Femur (tissue), 1 donor: ENCODE results near the gene GBA2.

Experiments
- DNase-seq: peaks from one replicate; pipeline ENCODE4 v3.0.0-alpha.2; 2017

The GBA2 gene

GRCh38 chr9:35763803-35764202 lies 14.8 kb upstream of the GBA2 start:
- DNase-seq, result no peak

- no peak for DNase-seq
These were observed 14.2 kb upstream of the GBA2 start for GRCh38 chr9:35763181-35763580.

- peak; percentile 68 for DNase-seq
These were observed 11.6 kb upstream of the GBA2 start for GRCh38 chr9:35760651-35761050.

- DNase-seq, result no peak
These were observed 10.8 kb upstream of the GBA2 start for GRCh38 chr9:35759795-35760194.

- DNase-seq, result no peak
These were observed 9.5 kb upstream of the GBA2 start for GRCh38 chr9:35758475-35759050.

GRCh38 chr9:35757892-35758275 lies 8.9 kb upstream of the GBA2 start:
- no peak for DNase-seq

GRCh38 chr9:35757226-35757891 lies 8.3 kb upstream of the GBA2 start:
- peak; percentile 63 for DNase-seq

GRCh38 chr9:35756275-35757225 lies 7.5 kb upstream of the GBA2 start:
- peak; percentile 79 for DNase-seq

GRCh38 chr9:35755071-35755470 lies 6.0 kb upstream of the GBA2 start:
- DNase-seq, result no peak

- DNase-seq, result no peak
These were observed 5.2 kb upstream of the GBA2 start, which contains the start of gene MSMP for GRCh38 chr9:35754264-35754663. Gene MSMP (minus strand): TSS chr9:35754276. CDS start chr9:35754129, 147 bp downstream.

- DNase-seq, result no peak
These were observed 4.4 kb upstream of the GBA2 start for GRCh38 chr9:35753466-35753865.

GRCh38 chr9:35750256-35750531 lies 1.2 kb upstream of the GBA2 start:
- no peak for DNase-seq

GRCh38 chr9:35749515-35750255 lies 657 bp upstream of the GBA2 start:
- no peak for DNase-seq

- no peak for DNase-seq
These were observed 678 bp downstream of the GBA2 start for GRCh38 chr9:35748242-35748857.

GRCh38 chr9:35746583-35746982 lies 2.4 kb downstream of the GBA2 start:
- DNase-seq, result no peak

GRCh38 chr9:35745569-35745968 lies 3.5 kb downstream of the GBA2 start:
- DNase-seq, result no peak

GRCh38 chr9:35743880-35744518 lies 5.0 kb downstream of the GBA2 start:
- DNase-seq, result peak; percentile 8

GRCh38 chr9:35743452-35743851 lies 5.6 kb downstream of the GBA2 start:
- DNase-seq, result peak; percentile 3

- DNase-seq, result peak; percentile 7
These were observed 7.3 kb downstream of the GBA2 start for GRCh38 chr9:35741740-35742139.

- DNase-seq, result no peak
These were observed 8.8 kb downstream of the GBA2 start for GRCh38 chr9:35740243-35740642.

GRCh38 chr9:35738924-35739323 lies 10.1 kb downstream of the GBA2 start:
- DNase-seq, result no peak

- DNase-seq, result no peak
These were observed 10.8 kb downstream of the GBA2 start for GRCh38 chr9:35738186-35738585.
